Stimulated activated CD4-positive, alpha-beta T cell treated with anti-CD3 and anti-CD28 coated beads, Interleukin-12 subunit alpha, Interleukin-12 subunit beta, amount 100 ng/mL, for 48 hours (primary cell): Measurements from ENCODE around the gene MAGI2.

ENCODE experiments used
- DNase-seq, 3 donors: peaks; one replicate each; pipeline ENCODE4 v3.0.0-alpha.2; 2020; ENCODE audit warnings: low read depth in 2 of 3, low spot score in 1 of 3

The MAGI2 gene

GRCh38 chr7:78389022-78389421, 1064.4 kb downstream of the MAGI2 start:
- no peak for DNase-seq

GRCh38 chr7:78386520-78386919, 1066.9 kb downstream of the MAGI2 start:
- no peak for DNase-seq

- DNase-seq = no peak
Measured at GRCh38 chr7:78383096-78383880, 1070.2 kb downstream of the MAGI2 start.

- DNase-seq = no peak
Measured at GRCh38 chr7:78379148-78379547, 1074.3 kb downstream of the MAGI2 start.

GRCh38 chr7:78377532-78377931, 1075.9 kb downstream of the MAGI2 start:
- no peak for DNase-seq

GRCh38 chr7:78370936-78371335, 1082.5 kb downstream of the MAGI2 start:
- DNase-seq = no peak

GRCh38 chr7:78368771-78369170, 1084.7 kb downstream of the MAGI2 start:
- DNase-seq = no peak

GRCh38 chr7:78367280-78367773, 1086.1 kb downstream of the MAGI2 start:
- no peak for DNase-seq

GRCh38 chr7:78363866-78364265, 1089.6 kb downstream of the MAGI2 start:
- no peak for DNase-seq

GRCh38 chr7:78359836-78360235, 1093.6 kb downstream of the MAGI2 start:
- no peak for DNase-seq

- DNase-seq = no peak
Measured at GRCh38 chr7:78357709-78358108, 1095.8 kb downstream of the MAGI2 start.

- no peak for DNase-seq
Measured at GRCh38 chr7:78355834-78356233, 1097.6 kb downstream of the MAGI2 start.

GRCh38 chr7:78350926-78351325, 1102.5 kb downstream of the MAGI2 start:
- no peak for DNase-seq

GRCh38 chr7:78350391-78350790, 1103.1 kb downstream of the MAGI2 start:
- DNase-seq = no peak

- no peak for DNase-seq
Measured at GRCh38 chr7:78346827-78347226, 1106.6 kb downstream of the MAGI2 start.

- no peak for DNase-seq
Measured at GRCh38 chr7:78345979-78346378, 1107.5 kb downstream of the MAGI2 start.

- no peak for DNase-seq
Measured at GRCh38 chr7:78345293-78345911, 1108.1 kb downstream of the MAGI2 start.

- no peak for DNase-seq
Measured at GRCh38 chr7:78334426-78334825, 1119.0 kb downstream of the MAGI2 start.

GRCh38 chr7:78333530-78334425, 1119.7 kb downstream of the MAGI2 start:
- DNase-seq = no peak

GRCh38 chr7:78329001-78329655, 1124.3 kb downstream of the MAGI2 start:
- no peak for DNase-seq

GRCh38 chr7:78327718-78328117, 1125.7 kb downstream of the MAGI2 start:
- no peak for DNase-seq
